Spleen (tissue), 11 donors: Measurements from ENCODE around the gene APOA4. TPM values are rescaled to one million over a fixed set of nuclear protein-coding genes. Genes with fewer than 3 reads are reported as not detected.

ENCODE experiments used
- DNase-seq: peaks from one replicate; pipeline ENCODE4 v3.0.0-alpha.2; 2020
- H3K27ac ChIP-seq, 8 donors: fragments of 200-600 bp; sonication (generic) in 7 of 8; 1 replicate in 4 of 8; 2 replicates in 4 of 8; pipeline versions ENCODE4 v1.5.0 to v1.8.0; 2016 to 2021; ENCODE audit warnings: inconsistent platforms in 4 of 8, mild to moderate bottlenecking in 4 of 8, moderate library complexity in 1 of 8
- H3K27me3 ChIP-seq, 7 donors: fragments of 200-600 bp; sonication (generic) in 6 of 7; replicated peaks in 1 of 7; 1 replicate in 4 of 7; 2 replicates in 3 of 7; pipeline versions ENCODE4 v1.5.0 to v1.8.0; 2016 to 2021; ENCODE audit warnings: inconsistent platforms in 3 of 7, mild to moderate bottlenecking in 1 of 7
- H3K36me3 ChIP-seq, 6 donors: fragments of 200-600 bp; sonication (generic) in 5 of 6; 1 replicate in 4 of 6; 2 replicates in 2 of 6; pipeline versions ENCODE4 v1.5.0 to v1.8.0; 2016 to 2021; ENCODE audit warnings: inconsistent platforms in 2 of 6
- H3K4me1 ChIP-seq, 6 donors: fragments of 200-600 bp; sonication (generic) in 5 of 6; 1 replicate in 3 of 6; 2 replicates in 3 of 6; pipeline versions ENCODE4 v1.5.0 to v1.8.0; 2016 to 2021; ENCODE audit warnings: inconsistent platforms in 3 of 6
- H3K4me3 ChIP-seq, 8 donors: fragments of 200-600 bp; sonication (generic) in 7 of 8; 1 replicate in 4 of 8; 2 replicates in 4 of 8; pipeline versions ENCODE4 v1.5.0 to v1.8.0; 2016 to 2021; ENCODE audit warnings: inconsistent platforms in 4 of 8, mild to moderate bottlenecking in 4 of 8, moderate library complexity in 2 of 8
- H3K9me3 ChIP-seq, 8 donors: fragments of 200-600 bp; sonication (generic) in 7 of 8; 1 replicate in 4 of 8; 2 replicates in 4 of 8; pipeline versions ENCODE4 v1.5.0 to v1.8.0; 2016 to 2021; ENCODE audit warnings: inconsistent platforms in 4 of 8
- CTCF ChIP-seq, 11 experiments: fragments of 200-600 bp in 7 of 11; fragments of 450-650 bp in 4 of 11; sonication (generic) in 4 of 11; IDR thresholded peaks in 8 of 11; conservative IDR thresholded peaks in 3 of 11; 1 replicate in 7 of 11; 2 replicates in 4 of 11; pipeline versions ENCODE4 v1.4.0 to v1.8.0; 2016 to 2021; ENCODE audit warnings: antibody characterized with exemption in 11 of 11, inconsistent platforms in 4 of 11, mild to moderate bottlenecking in 1 of 11
- POLR2A ChIP-seq, 3 donors: fragments of 450-650 bp; IDR thresholded peaks; one replicate each; pipeline ENCODE4 v1.5.1; 2017; ENCODE audit warnings: antibody characterized with exemption in 3 of 3, mild to moderate bottlenecking in 1 of 3
- POLR2AphosphoS5 ChIP-seq, 3 donors: sonication (generic); formaldehyde crosslinking; IDR thresholded peaks; one replicate each; pipeline ENCODE4 v1.5.1; 2017; ENCODE audit warnings: antibody characterized with exemption in 3 of 3
- WGBS, 5 donors: extraction: QIAGEN DNeasy Blood & Tissue Kit in 3 of 5; methylation state at CpG; one replicate each; pipeline versions ENCODE4 v1.1.5 to v1.1.7; 2013 to 2018; 5-methylcytosine and 5-hydroxymethylcytosine counted together
- intact Hi-C: fragments of 100-400 bp; cut with DNase I; formaldehyde crosslinking; loops from one replicate; pipeline ENCODE4 v1.15.0; 2023; ENCODE audit warnings: low total_unique reads
- polyA plus RNA-seq, 3 donors: library from polyadenylated mRNA; stranded (reverse); fragments of 200-250 nt; gene quantifications; one replicate each; pipeline ENCODE4 v1.2.1, GENCODE V29; 2013
- total RNA-seq, 7 donors: library from RNA; depleted of rRNA in 3 of 7; stranded (reverse); fragments of >200 nt in 3 of 7; fragmentation: NEBNext Ultra II Directional in 4 of 7; extraction: Animal tissue kit (Norgen Biotek cat#: 25700) in 4 of 7; gene quantifications; one replicate each; pipeline versions ENCODE4 v1.1.0 to v1.2.1, GENCODE V29; 2016 to 2021
- donor health status: healthy with polysubstance abuse.
- donor health status: DM: no; HTN: no; CAD: no; lungs with moderate emphysema.
- donor health status: DM: no; HTN: no; CAD: no.
- donor health status: Bipolar disorder and iron deficiency.
- donor health status: healthy.
- donor health status: DM: no; HTN: no; CAD: no.
- donor health status: DM: yes; HTN: yes; CAD: no.

The APOA4 gene
- total and polyA plus RNA-seq, 10 donors: 0.05 to 0.16 TPM; not detected in 8

- Histone ChIP-seq H3K36me3 (peaks cover 0 to 61% (median 48%) of the 10 kb centered on the region in 6 donors), H3K4me1 (peaks cover 9 to 25% (median 19%) of the 10 kb centered on the region in 6 donors), H3K27ac (no peak overlapping the region), H3K9me3 (no peaks in the 10 kb centered on the region), H3K27me3 (no peaks in the 10 kb centered on the region), H3K4me3 (no peak overlapping the region)
- TF ChIP-seq CTCF (IDR thresholded peaks at IDR 0.05 in 8 of 11, conservative IDR thresholded peaks at IDR 0.05 in 3 of 11): no peak
- no peak for DNase-seq
- intact Hi-C loops: no loop called here
Observed at GRCh38 chr11:116776522-116776984, 46.6 kb downstream of the APOA4 start.

DNA sequence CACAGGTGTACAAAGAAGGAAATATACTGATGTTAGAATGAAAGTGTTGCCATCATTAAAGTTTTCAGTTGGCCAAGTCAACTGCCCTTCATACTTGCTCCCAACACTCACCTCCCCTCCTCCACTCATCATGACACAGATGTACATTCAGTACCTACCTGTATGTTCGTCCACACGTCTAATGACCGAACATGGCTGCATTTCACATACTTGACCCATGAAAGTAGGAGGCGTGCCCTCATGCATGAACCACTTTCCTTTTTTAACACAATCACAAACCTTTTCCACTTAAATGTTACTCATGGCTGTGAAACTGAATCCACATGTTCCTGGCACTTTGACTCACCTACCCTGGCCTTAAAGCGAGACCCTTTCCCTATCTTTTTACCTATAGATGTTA, 47.1 kb downstream of the APOA4 start:
- no peaks in the 10 kb centered on the region for H3K27me3 ChIP-seq
- no peaks in the 10 kb centered on the region for H3K9me3 ChIP-seq
- peaks cover 0 to 55% (median 43%) of the 10 kb centered on the region in 6 donors for H3K36me3 ChIP-seq
- peaks cover 15 to 31% (median 24%) of the 10 kb centered on the region in 6 donors for H3K4me1 ChIP-seq
- 86 to 97% (median 88%) methylated on average over 5 of the region's 5 CpGs for WGBS, 5 donors
- H3K27ac ChIP-seq: no peak overlapping the region
- no peak for TF ChIP-seq CTCF (IDR thresholded peaks at IDR 0.05 in 8 of 11, conservative IDR thresholded peaks at IDR 0.05 in 3 of 11)
- peak in 1 of 3 donors; percentile 23 for TF ChIP-seq POLR2AphosphoS5 (IDR thresholded peaks at IDR 0.05)
- no peak overlapping the region for H3K4me3 ChIP-seq
- no peak for DNase-seq
- intact Hi-C loops: no loop called here

DNA sequence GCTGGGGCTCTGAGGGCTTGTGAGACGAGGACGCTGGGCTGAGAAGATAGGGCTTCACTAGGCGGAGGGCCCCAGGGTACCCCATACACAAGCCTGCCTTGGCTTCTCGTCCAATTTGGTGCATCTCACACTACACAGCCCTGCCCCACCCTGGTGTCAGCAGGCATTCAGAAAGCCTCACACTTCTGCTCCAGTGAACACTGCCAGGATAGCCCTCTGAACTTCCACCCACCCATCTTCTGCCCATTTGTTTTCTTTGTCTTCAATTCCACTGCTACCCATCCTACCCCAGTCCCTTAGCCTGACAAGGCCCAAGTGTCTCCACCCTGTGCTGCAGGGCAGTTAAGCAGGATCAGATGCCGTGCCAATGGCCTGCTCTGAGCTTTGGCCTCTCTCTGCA, 48.4 kb downstream of the APOA4 start:
- Histone ChIP-seq H3K27me3 (no peaks in the 10 kb centered on the region), H3K36me3 (peaks cover 0 to 45% (median 33%) of the 10 kb centered on the region in 6 donors), H3K4me3 (no peak overlapping the region), H3K9me3 (no peaks in the 10 kb centered on the region), H3K4me1 (peaks cover 15 to 44% (median 34%) of the 10 kb centered on the region in 6 donors), H3K27ac (no peak overlapping the region)
- 82 to 95% (median 87%) methylated on average over 5 of the region's 5 CpGs for WGBS, 5 donors
- intact Hi-C loops: no loop called here
- no peak for DNase-seq
- TF ChIP-seq POLR2AphosphoS5 (IDR thresholded peaks at IDR 0.05) (no peak), POLR2A (IDR thresholded peaks at IDR 0.05) (no peak), CTCF (IDR thresholded peaks at IDR 0.05 in 8 of 11, conservative IDR thresholded peaks at IDR 0.05 in 3 of 11) (no peak)

DNA sequence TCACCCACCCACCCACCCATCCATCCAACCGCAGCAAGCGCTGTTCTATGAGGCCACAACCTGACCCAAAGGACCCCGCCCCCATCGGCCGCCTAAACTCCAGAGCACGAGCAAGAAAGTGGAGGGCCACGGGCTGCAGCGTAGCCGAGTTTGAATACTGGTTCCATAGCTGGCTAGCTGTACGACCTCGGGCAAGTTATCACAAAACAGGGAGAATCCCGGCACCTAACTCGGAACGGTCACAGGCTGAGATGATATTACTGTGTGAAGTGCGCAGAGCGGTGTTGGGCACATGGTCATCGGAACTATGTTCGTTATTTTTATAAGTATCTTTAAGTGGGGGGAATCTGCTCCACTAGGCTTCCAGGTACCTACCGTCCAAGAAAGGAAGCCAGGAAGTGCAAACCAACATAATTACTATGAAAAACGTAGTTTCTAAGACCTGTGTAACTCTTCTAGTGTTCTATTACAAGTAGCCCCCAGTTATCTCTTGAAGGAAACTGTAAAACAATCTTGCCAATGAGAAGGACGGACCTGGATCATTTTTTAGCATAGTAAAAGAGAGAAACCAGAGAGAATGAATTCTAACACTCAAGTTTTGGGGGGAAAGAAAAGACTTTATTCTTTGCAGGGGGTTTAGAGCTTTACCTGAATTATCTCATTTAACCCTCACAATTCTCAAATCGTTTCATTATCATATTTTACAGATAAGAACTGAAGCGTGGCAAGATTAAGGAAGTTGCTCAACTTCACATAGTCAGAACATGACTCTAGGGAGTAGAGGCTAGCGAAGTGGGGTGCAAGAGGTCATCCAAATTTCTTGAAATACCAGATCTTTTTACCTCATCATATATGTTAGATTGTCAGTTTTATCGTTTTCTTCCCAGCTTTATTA, 49.7 kb downstream of the APOA4 start:
- Histone ChIP-seq H3K27ac (peak overlapping the region; percentile 79 to 98 (median 93)), H3K4me1 (peaks cover 15 to 53% (median 36%) of the 10 kb centered on the region in 6 donors), H3K4me3 (peak overlapping the region; percentile 79 to 99 (median 94)), H3K9me3 (no peaks in the 10 kb centered on the region), H3K36me3 (peaks cover 0 to 45% (median 33%) of the 10 kb centered on the region in 6 donors), H3K27me3 (no peaks in the 10 kb centered on the region)
- TF ChIP-seq CTCF (IDR thresholded peaks at IDR 0.05 in 8 of 11, conservative IDR thresholded peaks at IDR 0.05 in 3 of 11) (no peak), POLR2AphosphoS5 (IDR thresholded peaks at IDR 0.05) (no peak), POLR2A (IDR thresholded peaks at IDR 0.05) (no peak)
- 3 to 4% (median 4%) methylated on average over 19 to 25 of the region's 25 CpGs for WGBS, 5 donors
- no peak for DNase-seq
- intact Hi-C loops: no loop called here
